Spleen (tissue), 7 donors: ENCODE data around the gene FNDC3A.

ENCODE experiments used
- POLR2A ChIP-seq, 3 donors: fragments of 450-650 bp; IDR thresholded peaks; one replicate each; pipeline ENCODE4 v1.5.1; 2017; ENCODE audit warnings: antibody characterized with exemption in 3 of 3, mild to moderate bottlenecking in 1 of 3
- POLR2AphosphoS5 ChIP-seq, 3 donors: sonication (generic); formaldehyde crosslinking; IDR thresholded peaks; one replicate each; pipeline ENCODE4 v1.5.1; 2017; ENCODE audit warnings: antibody characterized with exemption in 3 of 3
- TF ChIP-seq, protein P1 (sequence below), 11 experiments: fragments of 200-600 bp in 7 of 11; fragments of 450-650 bp in 4 of 11; sonication (generic) in 4 of 11; IDR thresholded peaks in 8 of 11; conservative IDR thresholded peaks in 3 of 11; 1 replicate in 7 of 11; 2 replicates in 4 of 11; pipeline versions ENCODE4 v1.4.0 to v1.8.0; 2016 to 2021; ENCODE audit warnings: antibody characterized with exemption in 11 of 11, inconsistent platforms in 4 of 11, mild to moderate bottlenecking in 1 of 11
- donor health status: DM: no; HTN: no; CAD: no; lungs with moderate emphysema.
- donor health status: DM: no; HTN: no; CAD: no.
- donor health status: DM: no; HTN: no; CAD: no.

DNA sequence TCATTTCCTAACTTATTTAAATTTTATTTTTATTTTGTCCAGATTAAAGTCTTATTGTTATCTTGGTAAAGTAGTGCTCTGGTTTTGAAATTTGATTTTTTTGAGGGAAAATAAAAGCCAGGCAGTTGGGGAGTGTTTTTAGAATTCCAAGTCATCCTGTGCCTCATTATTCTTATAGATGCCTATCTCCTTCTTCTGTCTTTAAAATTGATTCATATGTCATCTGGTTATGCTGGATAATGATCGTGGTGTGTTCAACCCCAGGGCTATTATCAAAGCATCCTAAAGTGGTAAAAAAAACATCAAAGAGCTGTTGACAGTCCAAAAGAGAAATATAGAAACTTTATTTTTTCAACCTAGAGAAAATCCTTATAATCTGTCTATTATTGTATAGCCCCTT lies 6.0 kb upstream of the FNDC3A start:
- TF ChIP-seq POLR2AphosphoS5 (IDR thresholded peaks at IDR 0.05) (no peak), POLR2A (IDR thresholded peaks at IDR 0.05) (no peak)
- TF ChIP-seq, protein P1, sequence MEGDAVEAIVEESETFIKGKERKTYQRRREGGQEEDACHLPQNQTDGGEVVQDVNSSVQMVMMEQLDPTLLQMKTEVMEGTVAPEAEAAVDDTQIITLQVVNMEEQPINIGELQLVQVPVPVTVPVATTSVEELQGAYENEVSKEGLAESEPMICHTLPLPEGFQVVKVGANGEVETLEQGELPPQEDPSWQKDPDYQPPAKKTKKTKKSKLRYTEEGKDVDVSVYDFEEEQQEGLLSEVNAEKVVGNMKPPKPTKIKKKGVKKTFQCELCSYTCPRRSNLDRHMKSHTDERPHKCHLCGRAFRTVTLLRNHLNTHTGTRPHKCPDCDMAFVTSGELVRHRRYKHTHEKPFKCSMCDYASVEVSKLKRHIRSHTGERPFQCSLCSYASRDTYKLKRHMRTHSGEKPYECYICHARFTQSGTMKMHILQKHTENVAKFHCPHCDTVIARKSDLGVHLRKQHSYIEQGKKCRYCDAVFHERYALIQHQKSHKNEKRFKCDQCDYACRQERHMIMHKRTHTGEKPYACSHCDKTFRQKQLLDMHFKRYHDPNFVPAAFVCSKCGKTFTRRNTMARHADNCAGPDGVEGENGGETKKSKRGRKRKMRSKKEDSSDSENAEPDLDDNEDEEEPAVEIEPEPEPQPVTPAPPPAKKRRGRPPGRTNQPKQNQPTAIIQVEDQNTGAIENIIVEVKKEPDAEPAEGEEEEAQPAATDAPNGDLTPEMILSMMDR (IDR thresholded peaks at IDR 0.05 in 8 of 11, conservative IDR thresholded peaks at IDR 0.05 in 3 of 11): no peak
